HEK293 (cell line): ENCODE results near the gene TOMM5.

Experiments
- CTCF ChIA-PET: fragments of 350-600 bp; formaldehyde crosslinking; extraction: SDS; loops from one replicate; lab custom pipeline; 2021; ENCODE audit warnings: antibody characterized with exemption; lab: Yijun Ruan, JAX
- POLR2A ChIA-PET: fragments of 300-600 bp; formaldehyde crosslinking; extraction: SDS; loops from one replicate; lab custom pipeline; 2020; ENCODE audit warnings: antibody characterized with exemption, inconsistent platforms; lab: Yijun Ruan, JAX
- H3K27ac ChIP-seq: fragments of 200-500 bp; sonication (Bioruptor generic); 2 replicates; pipeline ENCODE4 v1.5.1; 2014; ENCODE audit warnings: low read depth, low read length, control low read depth, inconsistent platforms; ENCODE audit errors: extremely low read depth
- H3K36me3 ChIP-seq, 2 experiments: fragments of 200-500 bp in 1 of 2; sonication (Bioruptor generic) in 1 of 2; 1 replicate in 1 of 2; 2 replicates in 1 of 2; pipeline ENCODE4 v1.5.1; 2014 to 2017; ENCODE audit warnings: inconsistent platforms in 2 of 2, low read length in 2 of 2; ENCODE audit not compliant: control insufficient read depth in 2 of 2, insufficient read depth in 1 of 2
- H3K4me1 ChIP-seq: fragments of 200-500 bp; sonication (Bioruptor generic); 2 replicates; pipeline ENCODE4 v1.5.1; 2014; ENCODE audit warnings: mild to moderate bottlenecking, low read length, inconsistent platforms; ENCODE audit not compliant: control insufficient read depth, insufficient read depth
- H3K4me3 ChIP-seq: 2 replicates; pipeline ENCODE4 v1.5.1; 2011; ENCODE audit warnings: low read depth, mild to moderate bottlenecking, control low read depth, low read length, moderate library complexity
- H3K9me3 ChIP-seq: fragments of 200-500 bp; sonication (Bioruptor generic); 2 replicates; pipeline ENCODE4 v1.5.1; 2014; ENCODE audit warnings: low read depth, low read length, inconsistent platforms; ENCODE audit not compliant: control insufficient read depth, insufficient read depth
- FEZF1 ChIP-seq: fragments of 450-650 bp; formaldehyde crosslinking; IDR thresholded peaks from 2 replicates; pipeline ENCODE4 v1.5.1; 2016; ENCODE audit warnings: missing biosample characterization, missing genetic modification characterization
- GLI4 ChIP-seq: fragments of 450-650 bp; formaldehyde crosslinking; IDR thresholded peaks from 2 replicates; pipeline ENCODE4 v1.5.1; 2016; ENCODE audit warnings: missing biosample characterization, missing genetic modification characterization
- HIC1 ChIP-seq: fragments of 450-650 bp; formaldehyde crosslinking; IDR thresholded peaks from 2 replicates; pipeline ENCODE4 v1.5.1; 2016; ENCODE audit warnings: missing biosample characterization, missing genetic modification characterization
- HOXA7 ChIP-seq: sonication (generic); formaldehyde crosslinking; IDR thresholded peaks from 2 replicates; pipeline ENCODE4 v1.8.1; 2022; ENCODE audit warnings: missing genetic modification reagents, borderline replicate concordance
- OSR2 ChIP-seq: fragments of 450-650 bp; formaldehyde crosslinking; IDR thresholded peaks from 2 replicates; pipeline ENCODE4 v1.5.1; 2016; ENCODE audit warnings: missing biosample characterization, missing genetic modification characterization
- PATZ1 ChIP-seq: fragments of 450-650 bp; formaldehyde crosslinking; IDR thresholded peaks from 2 replicates; pipeline ENCODE4 v1.5.1; 2016; ENCODE audit warnings: missing biosample characterization, missing genetic modification characterization
- SP7 ChIP-seq: fragments of 450-650 bp; formaldehyde crosslinking; IDR thresholded peaks from 2 replicates; pipeline ENCODE4 v1.5.1; 2016; ENCODE audit warnings: missing biosample characterization, missing genetic modification characterization
- YY2 ChIP-seq: fragments of 450-650 bp; formaldehyde crosslinking; IDR thresholded peaks from 2 replicates; pipeline ENCODE4 v1.5.1; 2016; ENCODE audit warnings: missing biosample characterization, missing genetic modification characterization
- ZBTB26 ChIP-seq: fragments of 450-650 bp; formaldehyde crosslinking; optimal IDR thresholded peaks from 2 replicates; pipeline ENCODE3; 2016; ENCODE audit warnings: missing biosample characterization, mild to moderate bottlenecking, missing genetic modification characterization
- ZBTB6 ChIP-seq: fragments of 450-650 bp; formaldehyde crosslinking; IDR thresholded peaks from 2 replicates; pipeline ENCODE4 v1.5.1; 2017; ENCODE audit warnings: missing biosample characterization, missing genetic modification characterization
- ZNF132 ChIP-seq: fragments of 450-650 bp; formaldehyde crosslinking; IDR thresholded peaks from 2 replicates; pipeline ENCODE4 v1.5.1; 2017; ENCODE audit warnings: missing biosample characterization, missing genetic modification characterization, borderline replicate concordance
- ZNF24 ChIP-seq: fragments of 450-650 bp; formaldehyde crosslinking; IDR thresholded peaks from 2 replicates; pipeline ENCODE4 v1.5.1; 2016; ENCODE audit warnings: missing biosample characterization, missing genetic modification characterization
- ZNF248 ChIP-seq: fragments of 450-650 bp; formaldehyde crosslinking; IDR thresholded peaks from 2 replicates; pipeline ENCODE4 v1.5.1; 2017; ENCODE audit warnings: missing biosample characterization, missing genetic modification characterization
- ZNF26 ChIP-seq: fragments of 450-650 bp; formaldehyde crosslinking; IDR thresholded peaks from 2 replicates; pipeline ENCODE4 v1.5.1; 2016; ENCODE audit warnings: missing biosample characterization, missing genetic modification characterization
- ZNF292 ChIP-seq: fragments of 450-650 bp; formaldehyde crosslinking; IDR thresholded peaks from 2 replicates; pipeline ENCODE4 v1.5.1; 2016; ENCODE audit warnings: low read depth, missing biosample characterization, missing genetic modification characterization, borderline replicate concordance
- ZNF324 ChIP-seq: fragments of 450-650 bp; formaldehyde crosslinking; IDR thresholded peaks from 2 replicates; pipeline ENCODE4 v1.5.1; 2016; ENCODE audit warnings: missing biosample characterization, missing genetic modification characterization
- ZNF544 ChIP-seq: fragments of 450-650 bp; formaldehyde crosslinking; IDR thresholded peaks from 2 replicates; pipeline ENCODE4 v1.5.0; 2017; ENCODE audit warnings: missing biosample characterization, missing genetic modification characterization
- ZNF596 ChIP-seq: fragments of 450-650 bp; IDR thresholded peaks from 2 replicates; pipeline ENCODE4 v1.5.0; 2018; ENCODE audit warnings: missing biosample characterization, mild to moderate bottlenecking, missing genetic modification characterization, moderate library complexity
- ZNF645 ChIP-seq: fragments of 450-650 bp; formaldehyde crosslinking; IDR thresholded peaks from 2 replicates; pipeline ENCODE4; 2016; ENCODE audit warnings: missing biosample characterization, missing genetic modification characterization
- ZNF664 ChIP-seq: fragments of 450-650 bp; formaldehyde crosslinking; IDR thresholded peaks from 2 replicates; pipeline ENCODE4 v1.5.1; 2016; ENCODE audit warnings: missing biosample characterization, missing genetic modification characterization
- ZNF843 ChIP-seq: fragments of 450-650 bp; formaldehyde crosslinking; IDR thresholded peaks from 2 replicates; pipeline ENCODE4 v1.5.1; 2016; ENCODE audit warnings: missing biosample characterization, missing genetic modification characterization
- ZSCAN4 ChIP-seq: fragments of 450-650 bp; formaldehyde crosslinking; IDR thresholded peaks from 2 replicates; pipeline ENCODE4 v1.5.1; 2017; ENCODE audit warnings: missing biosample characterization, missing genetic modification characterization

Gene TOMM5

GRCh38 chr9:37617832-37618231 lies 25.4 kb upstream of the TOMM5 start:
- no peaks in the 10 kb centered on the region for H3K9me3 ChIP-seq
- ChIA-PET POLR2A (no interaction called here), CTCF (no interaction called here)
- no peaks in the 10 kb centered on the region for H3K36me3 ChIP-seq
- no peak overlapping the region for H3K4me3 ChIP-seq
- H3K4me1 ChIP-seq = no peaks in the 10 kb centered on the region
- TF ChIP-seq ZNF24 (no peak), OSR2 (tag by site-specific recombination) (0 out of 2 replicates have a peak, but pooled peaks have one; percentile 32), SP7 (tag by site-specific recombination) (peak; percentile 75), FEZF1 (tag by site-specific recombination) (peak; percentile 44; the same call in 1 of the 2 replicates)
- TF ChIP-seq, all 188 proteins: peak for 3
- H3K27ac ChIP-seq = no peak overlapping the region

GRCh38 chr9:37617161-37617560 lies 24.8 kb upstream of the TOMM5 start:
- Histone ChIP-seq H3K9me3 (no peaks in the 10 kb centered on the region), H3K4me1 (no peaks in the 10 kb centered on the region), H3K27ac (no peak overlapping the region), H3K36me3 (no peaks in the 10 kb centered on the region), H3K4me3 (no peak overlapping the region)
- ChIA-PET POLR2A (no interaction called here), CTCF (no interaction called here)
- TF ChIP-seq ZNF664 (0 out of 2 replicates have a peak, but pooled peaks have one; percentile 17), ZNF544 (no peak)

- Histone ChIP-seq H3K27ac (no peak overlapping the region), H3K36me3 (no peaks in the 10 kb centered on the region), H3K9me3 (no peaks in the 10 kb centered on the region), H3K4me3 (no peak overlapping the region), H3K4me1 (no peaks in the 10 kb centered on the region)
- ChIA-PET CTCF (interaction anchor here (0.5 to 0.9 kb wide), 2 partner anchors 169 to 457 kb away, joined by 3 to 4 read pairs; partner anchors contain the start of gene SHB), POLR2A (no interaction called here)
- TF ChIP-seq FEZF1 (tag by site-specific recombination) (no peak), ZNF132 (tag by site-specific recombination) (no peak), ZNF26 (tag by site-specific recombination) (no peak), PATZ1 (tag by site-specific recombination) (no peak), YY2 (no peak), ZSCAN4 (no peak), ZNF324 (tag by site-specific recombination) (no peak), ZNF596 (tag by site-specific recombination) (no peak), HIC1 (no peak), ZBTB6 (tag by site-specific recombination) (no peak), GLI4 (tag by site-specific recombination) (no peak), ZNF843 (tag by site-specific recombination) (no peak), ZNF292 (tag by site-specific recombination) (no peak), HOXA7 (CRISPR knock-in tag) (no peak), ZNF248 (tag by site-specific recombination) (no peak), ZBTB26 (tag by site-specific recombination) (no peak), ZNF645 (tag by site-specific recombination) (no peak)
These were observed 19.6 kb upstream of the TOMM5 start for GRCh38 chr9:37611961-37612360.
